ENCODE data around the gene PTPN4. TPM values are rescaled to one million over a fixed set of nuclear protein-coding genes. Genes with fewer than 3 reads are reported as not detected.
"Not testable (repeated sequence)": the region's sequence is repeated elsewhere in the genome, so short reads cannot be mapped to it uniquely, and the experiment has no call there.

PTPN4 gene
- total and polyA plus RNA-seq, 10 of the 15 experiments (the other 5 are each of a cell fraction or from before 2014, with no cell fraction given) = 5.0 to 29.7 (median 23.7) TPM

DNA sequence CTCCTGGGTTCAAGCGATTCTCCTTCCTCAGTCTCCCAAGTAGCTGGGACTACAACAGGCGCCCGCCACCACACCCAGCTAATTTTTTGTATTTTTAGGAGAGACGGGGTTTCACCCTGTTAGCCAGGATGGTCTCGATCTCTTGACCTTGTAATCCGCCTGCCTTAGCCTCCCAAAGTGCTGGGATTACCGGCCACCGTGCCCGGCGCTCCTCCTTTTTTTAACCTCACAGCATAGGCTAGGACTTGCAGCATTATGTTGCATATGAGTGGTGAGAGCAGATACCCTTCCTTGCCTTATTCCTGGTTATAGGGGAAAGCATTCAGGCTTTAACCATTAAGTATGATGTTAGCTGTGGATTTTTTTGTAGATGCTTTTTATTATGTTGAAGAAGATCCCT, 42.3 kb downstream of the PTPN4 start:
- ATAC-seq; H3K4me3 ChIP-seq; H3K27ac ChIP-seq (ENCODE audit: control insufficient read depth, insufficient read depth); DNase-seq (ENCODE audit: low read depth, low spot score); H2AFZ ChIP-seq (ENCODE audit: control insufficient read depth, low read depth, low read length); SMC1A ChIA-PET (ENCODE audit: uncharacterized antibody, unreplicated experiment); BruUV-seq (replicated peaks); H3K9ac ChIP-seq (ENCODE audit: control insufficient read depth, insufficient read depth, low read length); H4K20me1 ChIP-seq (ENCODE audit: control insufficient read depth, insufficient read depth); H3K36me3 ChIP-seq (ENCODE audit: control insufficient read depth in 2 of 2, insufficient read depth in 2 of 2, low read length in 1 of 2); H3K9me3 ChIP-seq (replicated peaks; ENCODE audit: control insufficient read depth, insufficient read depth, low read length); FAIRE-seq; in situ Hi-C loops (cut with MboI); POLR2A ChIA-PET; intact Hi-C loops (cut with micrococcal nuclease; ENCODE audit: unreplicated experiment); CTCF ChIA-PET; H3K4me2 ChIP-seq (ENCODE audit: control insufficient read depth, insufficient read depth); RAD21 ChIA-PET (ENCODE audit: unreplicated experiment); H3K79me2 ChIP-seq (ENCODE audit: control insufficient read depth, insufficient read depth, low read length); H3K4me1 ChIP-seq (ENCODE audit: control insufficient read depth, insufficient read depth, low read length); H3K27me3 ChIP-seq (replicated peaks in 1 of 2; ENCODE audit: control insufficient read depth in 2 of 2, insufficient read depth in 2 of 2, low read length in 1 of 2): not testable (repeated sequence)
- WGBS (ENCODE audit: insufficient coverage, insufficient replicate concordance, low lambda C conversion rate, missing lambda C conversion rate) = 99% methylated on average over 10 of the region's 10 CpGs

DNA sequence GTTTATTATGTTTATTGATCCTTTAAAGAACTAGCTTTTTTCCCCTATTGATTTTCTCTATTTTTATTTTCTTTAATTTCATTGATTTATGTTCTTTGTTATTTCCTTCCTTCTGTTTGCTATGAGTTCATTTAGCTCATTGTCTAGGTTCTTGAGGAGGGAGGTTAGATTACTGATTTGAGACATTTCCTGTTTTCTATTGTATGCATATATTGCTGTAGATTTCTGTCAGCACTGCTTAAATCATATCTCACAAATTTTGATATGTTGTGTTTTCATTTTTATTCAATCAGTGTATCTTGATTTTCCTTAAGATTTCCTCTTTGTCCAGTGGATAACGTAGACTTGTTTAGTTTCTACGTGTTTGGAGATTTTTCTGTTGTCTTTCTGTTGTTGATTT, 43.4 kb downstream of the PTPN4 start:
- no peak for FAIRE-seq
- TF ChIP-seq STAT3 (IDR thresholded peaks at IDR 0.05; ENCODE audit: low read depth, low read length) (no peak), TCF3 (IDR thresholded peaks at IDR 0.05; ENCODE audit: borderline replicate concordance, insufficient read depth, low read depth, low read length) (no peak), KDM1A (IDR thresholded peaks at IDR 0.05; ENCODE audit: borderline replicate concordance) (no peak), ZNF24 (IDR thresholded peaks at IDR 0.05) (no peak), PAX5 (IDR thresholded peaks at IDR 0.05; ENCODE audit: borderline replicate concordance, low read depth, low read length) (no peak), ZZZ3 (IDR thresholded peaks at IDR 0.05; ENCODE audit: control insufficient read depth, insufficient read length, low read depth) (no peak), MEF2A (IDR thresholded peaks at IDR 0.05; ENCODE audit: insufficient read depth, low read depth, low read length) (no peak), KAT2A (conservative IDR thresholded peaks at IDR 0.05; ENCODE audit: control insufficient read depth, low read depth, low read length) (no peak), IKZF2 (IDR thresholded peaks at IDR 0.05) (no peak), RUNX3 (IDR thresholded peaks at IDR 0.05; ENCODE audit: low read length) (no peak)
- TF ChIP-seq, protein P1, sequence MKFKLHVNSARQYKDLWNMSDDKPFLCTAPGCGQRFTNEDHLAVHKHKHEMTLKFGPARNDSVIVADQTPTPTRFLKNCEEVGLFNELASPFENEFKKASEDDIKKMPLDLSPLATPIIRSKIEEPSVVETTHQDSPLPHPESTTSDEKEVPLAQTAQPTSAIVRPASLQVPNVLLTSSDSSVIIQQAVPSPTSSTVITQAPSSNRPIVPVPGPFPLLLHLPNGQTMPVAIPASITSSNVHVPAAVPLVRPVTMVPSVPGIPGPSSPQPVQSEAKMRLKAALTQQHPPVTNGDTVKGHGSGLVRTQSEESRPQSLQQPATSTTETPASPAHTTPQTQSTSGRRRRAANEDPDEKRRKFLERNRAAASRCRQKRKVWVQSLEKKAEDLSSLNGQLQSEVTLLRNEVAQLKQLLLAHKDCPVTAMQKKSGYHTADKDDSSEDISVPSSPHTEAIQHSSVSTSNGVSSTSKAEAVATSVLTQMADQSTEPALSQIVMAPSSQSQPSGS (IDR thresholded peaks at IDR 0.05; ENCODE audit: low read length) = no peak
- TF ChIP-seq, protein P2, sequence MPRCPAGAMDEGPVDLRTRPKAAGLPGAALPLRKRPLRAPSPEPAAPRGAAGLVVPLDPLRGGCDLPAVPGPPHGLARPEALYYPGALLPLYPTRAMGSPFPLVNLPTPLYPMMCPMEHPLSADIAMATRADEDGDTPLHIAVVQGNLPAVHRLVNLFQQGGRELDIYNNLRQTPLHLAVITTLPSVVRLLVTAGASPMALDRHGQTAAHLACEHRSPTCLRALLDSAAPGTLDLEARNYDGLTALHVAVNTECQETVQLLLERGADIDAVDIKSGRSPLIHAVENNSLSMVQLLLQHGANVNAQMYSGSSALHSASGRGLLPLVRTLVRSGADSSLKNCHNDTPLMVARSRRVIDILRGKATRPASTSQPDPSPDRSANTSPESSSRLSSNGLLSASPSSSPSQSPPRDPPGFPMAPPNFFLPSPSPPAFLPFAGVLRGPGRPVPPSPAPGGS (IDR thresholded peaks at IDR 0.05; ENCODE audit: borderline replicate concordance, insufficient read depth, low read depth, low read length, poor library complexity, severe bottlenecking) = no peak
- TF ChIP-seq, protein P3, sequence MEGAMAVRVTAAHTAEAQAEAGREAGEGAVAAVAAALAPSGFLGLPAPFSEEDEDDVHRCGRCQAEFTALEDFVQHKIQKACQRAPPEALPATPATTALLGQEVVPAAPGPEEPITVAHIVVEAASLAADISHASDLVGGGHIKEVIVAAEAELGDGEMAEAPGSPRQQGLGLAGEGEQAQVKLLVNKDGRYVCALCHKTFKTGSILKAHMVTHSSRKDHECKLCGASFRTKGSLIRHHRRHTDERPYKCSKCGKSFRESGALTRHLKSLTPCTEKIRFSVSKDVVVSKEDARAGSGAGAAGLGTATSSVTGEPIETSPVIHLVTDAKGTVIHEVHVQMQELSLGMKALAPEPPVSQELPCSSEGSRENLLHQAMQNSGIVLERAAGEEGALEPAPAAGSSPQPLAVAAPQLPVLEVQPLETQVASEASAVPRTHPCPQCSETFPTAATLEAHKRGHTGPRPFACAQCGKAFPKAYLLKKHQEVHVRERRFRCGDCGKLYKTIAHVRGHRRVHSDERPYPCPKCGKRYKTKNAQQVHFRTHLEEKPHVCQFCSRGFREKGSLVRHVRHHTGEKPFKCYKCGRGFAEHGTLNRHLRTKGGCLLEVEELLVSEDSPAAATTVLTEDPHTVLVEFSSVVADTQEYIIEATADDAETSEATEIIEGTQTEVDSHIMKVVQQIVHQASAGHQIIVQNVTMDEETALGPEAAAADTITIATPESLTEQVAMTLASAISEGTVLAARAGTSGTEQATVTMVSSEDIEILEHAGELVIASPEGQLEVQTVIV (IDR thresholded peaks at IDR 0.05; ENCODE audit: borderline replicate concordance, partially characterized antibody) = no peak

More for the DNA sequence above, 43.4 kb downstream of the PTPN4 start:
- ChIA-PET RAD21 (ENCODE audit: unreplicated experiment) (no interaction called here), SMC1A (ENCODE audit: uncharacterized antibody, unreplicated experiment) (interaction anchor here (1.0 kb wide), 1 partner anchor 9 kb away, joined by 3 read pairs; no protein-coding TSS in a partner anchor), CTCF (interaction anchor here (0.9 kb wide), 2 partner anchors 17 to 510 kb away, joined by 3 read pairs; no protein-coding TSS in a partner anchor), POLR2A (no interaction called here)
- Histone ChIP-seq H3K4me1 (ENCODE audit: control insufficient read depth, insufficient read depth, low read length) (no peaks in the 10 kb centered on the region), H3K4me3 (no peak overlapping the region), H3K4me2 (ENCODE audit: control insufficient read depth, insufficient read depth) (no peak overlapping the region), H3K27ac (ENCODE audit: control insufficient read depth, insufficient read depth) (no peak overlapping the region), H3K9ac (ENCODE audit: control insufficient read depth, insufficient read depth, low read length) (no peak overlapping the region), H2AFZ (ENCODE audit: control insufficient read depth, low read depth, low read length) (no peak overlapping the region), H3K9me3 (replicated peaks; ENCODE audit: control insufficient read depth, insufficient read depth, low read length) (no peaks in the 10 kb centered on the region; the same call in 2 of the 3 replicates), H3K27me3 (replicated peaks in 1 of 2; ENCODE audit: control insufficient read depth in 2 of 2, insufficient read depth in 2 of 2, low read length in 1 of 2) (no peaks in the 10 kb centered on the region), H3K36me3 (ENCODE audit: control insufficient read depth in 2 of 2, insufficient read depth in 2 of 2, low read length in 1 of 2) (no peaks in the 10 kb centered on the region), H4K20me1 (ENCODE audit: control insufficient read depth, insufficient read depth) (no peaks in the 10 kb centered on the region), H3K79me2 (ENCODE audit: control insufficient read depth, insufficient read depth, low read length) (no peaks in the 10 kb centered on the region; the same call in none of the 2 replicates)
- ATAC-seq (no peak), DNase-seq (ENCODE audit: low read depth, low spot score) (no peak)
- intact Hi-C loops (cut with micrococcal nuclease; ENCODE audit: unreplicated experiment) (no loop called here), in situ Hi-C loops (cut with MboI) (no loop called here)
- BruUV-seq (replicated peaks) = no TSS peak
- WGBS (ENCODE audit: insufficient coverage, insufficient replicate concordance, low lambda C conversion rate, missing lambda C conversion rate) = 98% methylated on average over 2 of the region's 2 CpGs

All from GM12878 (cell line).